Measurements from ENCODE around the gene HTT.
"Not testable (repeated sequence)": the region's sequence is repeated elsewhere in the genome, so short reads cannot be mapped to it uniquely, and the experiment has no call there.

Gene HTT

GRCh38 chr4:3046623-3047022 lies 27.9 kb upstream of the HTT start:
- no peak for DNase-seq

- peak; percentile 12 for DNase-seq
Measured at GRCh38 chr4:3047464-3048286, 26.8 kb upstream of the HTT start.

- DNase-seq, result not testable (repeated sequence)
Measured at GRCh38 chr4:3051141-3051897, 23.2 kb upstream of the HTT start.

GRCh38 chr4:3054169-3054759 lies 20.2 kb upstream of the HTT start:
- no peak for DNase-seq

- DNase-seq, result no peak
Measured at GRCh38 chr4:3059943-3060342, 14.5 kb upstream of the HTT start.

- no peak for DNase-seq
Measured at GRCh38 chr4:3060946-3061345, 13.5 kb upstream of the HTT start.

GRCh38 chr4:3062471-3062870 lies 12.0 kb upstream of the HTT start:
- no peak for DNase-seq

GRCh38 chr4:3065551-3065950 lies 8.9 kb upstream of the HTT start:
- no peak for DNase-seq

- DNase-seq, result no peak
Measured at GRCh38 chr4:3066836-3067400, 7.6 kb upstream of the HTT start.

GRCh38 chr4:3067473-3068001 lies 6.9 kb upstream of the HTT start:
- DNase-seq, result no peak

GRCh38 chr4:3069661-3070199 lies 4.8 kb upstream of the HTT start:
- no peak for DNase-seq

GRCh38 chr4:3070709-3071500 lies 3.6 kb upstream of the HTT start:
- DNase-seq, result no peak

GRCh38 chr4:3071811-3072210 lies 2.7 kb upstream of the HTT start:
- no peak for DNase-seq

- no peak for DNase-seq
Measured at GRCh38 chr4:3073158-3074077, 1.1 kb upstream of the HTT start.

- peak; percentile 21 for DNase-seq
Measured at GRCh38 chr4:3074846-3075651, 568 bp downstream of the HTT start.

- no peak for DNase-seq
Measured at GRCh38 chr4:3075652-3075981, 1.1 kb downstream of the HTT start.

- no peak for DNase-seq
Measured at GRCh38 chr4:3077796-3078195, 3.3 kb downstream of the HTT start.

- DNase-seq, result no peak
Measured at GRCh38 chr4:3079694-3080123, 5.2 kb downstream of the HTT start.

GRCh38 chr4:3082925-3083515 lies 8.5 kb downstream of the HTT start:
- no peak for DNase-seq

GRCh38 chr4:3083732-3084131 lies 9.3 kb downstream of the HTT start:
- DNase-seq, result no peak

Measured in NCI-H526 treated with DMSO at 0.1 percent for 48 hours (cell line).